Esophagus squamous epithelium (tissue), 5 donors: ENCODE results near the gene SFTPA2. TPM values are rescaled to one million over a fixed set of nuclear protein-coding genes. Genes with fewer than 3 reads are reported as not detected.

Experiments
- DNase-seq: peaks from one replicate; lab custom pipeline; 2025; lab: John Stamatoyannopoulos, UW
- H3K27ac ChIP-seq, 4 donors: fragments of 200-600 bp; sonication (generic); one replicate each; pipeline ENCODE4 v1.5.1; 2016 to 2019; ENCODE audit warnings: mild to moderate bottlenecking in 1 of 4
- H3K27me3 ChIP-seq, 4 donors: fragments of 200-600 bp; sonication (generic); 1 replicate in 3 of 4; 2 replicates in 1 of 4; pipeline versions ENCODE4 v1.5.1 to v1.6.0; 2017 to 2021; ENCODE audit warnings: antibody characterized with exemption in 1 of 4
- H3K36me3 ChIP-seq, 3 donors: fragments of 200-600 bp; sonication (generic); one replicate each; pipeline ENCODE4 v1.5.1; 2016 to 2019
- H3K4me1 ChIP-seq, 3 donors: fragments of 200-600 bp; sonication (generic); one replicate each; pipeline ENCODE4 v1.5.1; 2017 to 2019
- H3K4me3 ChIP-seq, 4 donors: fragments of 200-600 bp; sonication (generic); 1 replicate in 3 of 4; 2 replicates in 1 of 4; pipeline ENCODE4 v1.5.1; 2016 to 2019; ENCODE audit warnings: mild to moderate bottlenecking in 2 of 4, moderate library complexity in 1 of 4
- H3K9me3 ChIP-seq, 3 donors: fragments of 200-600 bp; sonication (generic); one replicate each; pipeline ENCODE4 v1.5.1; 2016 to 2019
- POLR2A ChIP-seq, 4 donors: fragments of 450-650 bp; IDR thresholded peaks; one replicate each; pipeline ENCODE4 v1.6.1; 2017; ENCODE audit warnings: antibody characterized with exemption in 4 of 4, mild to moderate bottlenecking in 4 of 4, moderate library complexity in 3 of 4
- WGBS, 2 donors: methylation state at CpG; one replicate each; pipeline ENCODE4 v1.1.5; 2018; 5-methylcytosine and 5-hydroxymethylcytosine counted together
- intact Hi-C: fragments of 100-400 bp; cut with DNase I; formaldehyde crosslinking; loops from one replicate; pipeline ENCODE4 v1.15.0; 2022
- total RNA-seq, 4 donors: library from RNA; depleted of rRNA; stranded (reverse); fragments of >200 nt; gene quantifications; one replicate each; pipeline ENCODE4 v1.1.0, GENCODE V29; 2016
- TF ChIP-seq, protein P1 (sequence below), 6 experiments: fragments of 450-650 bp in 4 of 6; fragments of 200-600 bp in 2 of 6; sonication (generic) in 2 of 6; IDR thresholded peaks; one replicate each; pipeline ENCODE4 v1.5.1; 2016 to 2019; ENCODE audit warnings: antibody characterized with exemption in 6 of 6, mild to moderate bottlenecking in 4 of 6, moderate library complexity in 4 of 6
- donor health status: DM: yes; HTN: yes; CAD: no.

Gene SFTPA2
- total RNA-seq: under 1 TPM in 1 of 4 donors, not detected in 3; 0.27 TPM

DNA sequence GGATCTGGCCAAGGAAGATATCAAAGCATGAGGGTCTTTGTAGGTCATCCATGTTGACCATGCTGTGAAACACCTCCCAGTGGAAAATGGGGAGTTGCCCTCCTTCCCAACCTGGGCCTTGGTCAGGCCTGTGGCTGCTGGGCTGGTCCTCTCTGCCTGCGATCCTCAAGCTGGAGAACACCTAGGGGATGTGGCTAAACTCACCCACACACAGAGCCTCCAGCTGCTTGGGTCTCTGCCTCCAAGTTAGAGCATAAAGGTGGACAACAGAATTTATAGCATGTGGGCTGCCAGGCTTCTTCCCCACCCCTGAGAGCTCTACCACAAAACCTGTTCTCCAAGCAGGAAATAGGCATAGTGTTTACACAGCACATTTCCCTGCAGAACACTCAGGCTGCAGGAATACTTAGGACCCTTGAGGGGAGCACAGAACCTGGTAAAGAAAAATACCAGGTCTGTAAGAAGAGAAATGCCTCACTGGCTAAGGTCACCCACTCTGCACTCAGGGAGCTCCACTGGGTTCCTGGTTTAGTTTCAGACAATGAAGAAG is at the start of gene SFTPA2:
Gene SFTPA2 (minus strand): TSS at position 248 of the 550 bp plus-strand sequence. CDS start 924 bp downstream, outside the sequence.
- H3K27ac ChIP-seq: no peak within 1 kb of the TSS
- peaks cover 0 to 7% (median 0%) of the 10 kb centered on the region in 4 donors for H3K27me3 ChIP-seq
- intact Hi-C loops: no loop called here
- H3K4me3 ChIP-seq: no peak within 1 kb of the TSS
- WGBS, 2 donors: no CpG with 5 or more reads among the region's 1 CpG
- no peaks in the 10 kb centered on the region for H3K36me3 ChIP-seq
- H3K4me1 ChIP-seq: peaks cover 0 to 8% (median 0%) of the 10 kb centered on the region in 3 donors
- H3K9me3 ChIP-seq: no peaks in the 10 kb centered on the region
- DNase-seq: no peak
- TF ChIP-seq POLR2A (IDR thresholded peaks at IDR 0.05): no peak
- TF ChIP-seq, protein P1, sequence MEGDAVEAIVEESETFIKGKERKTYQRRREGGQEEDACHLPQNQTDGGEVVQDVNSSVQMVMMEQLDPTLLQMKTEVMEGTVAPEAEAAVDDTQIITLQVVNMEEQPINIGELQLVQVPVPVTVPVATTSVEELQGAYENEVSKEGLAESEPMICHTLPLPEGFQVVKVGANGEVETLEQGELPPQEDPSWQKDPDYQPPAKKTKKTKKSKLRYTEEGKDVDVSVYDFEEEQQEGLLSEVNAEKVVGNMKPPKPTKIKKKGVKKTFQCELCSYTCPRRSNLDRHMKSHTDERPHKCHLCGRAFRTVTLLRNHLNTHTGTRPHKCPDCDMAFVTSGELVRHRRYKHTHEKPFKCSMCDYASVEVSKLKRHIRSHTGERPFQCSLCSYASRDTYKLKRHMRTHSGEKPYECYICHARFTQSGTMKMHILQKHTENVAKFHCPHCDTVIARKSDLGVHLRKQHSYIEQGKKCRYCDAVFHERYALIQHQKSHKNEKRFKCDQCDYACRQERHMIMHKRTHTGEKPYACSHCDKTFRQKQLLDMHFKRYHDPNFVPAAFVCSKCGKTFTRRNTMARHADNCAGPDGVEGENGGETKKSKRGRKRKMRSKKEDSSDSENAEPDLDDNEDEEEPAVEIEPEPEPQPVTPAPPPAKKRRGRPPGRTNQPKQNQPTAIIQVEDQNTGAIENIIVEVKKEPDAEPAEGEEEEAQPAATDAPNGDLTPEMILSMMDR (IDR thresholded peaks at IDR 0.05): no peak

DNA sequence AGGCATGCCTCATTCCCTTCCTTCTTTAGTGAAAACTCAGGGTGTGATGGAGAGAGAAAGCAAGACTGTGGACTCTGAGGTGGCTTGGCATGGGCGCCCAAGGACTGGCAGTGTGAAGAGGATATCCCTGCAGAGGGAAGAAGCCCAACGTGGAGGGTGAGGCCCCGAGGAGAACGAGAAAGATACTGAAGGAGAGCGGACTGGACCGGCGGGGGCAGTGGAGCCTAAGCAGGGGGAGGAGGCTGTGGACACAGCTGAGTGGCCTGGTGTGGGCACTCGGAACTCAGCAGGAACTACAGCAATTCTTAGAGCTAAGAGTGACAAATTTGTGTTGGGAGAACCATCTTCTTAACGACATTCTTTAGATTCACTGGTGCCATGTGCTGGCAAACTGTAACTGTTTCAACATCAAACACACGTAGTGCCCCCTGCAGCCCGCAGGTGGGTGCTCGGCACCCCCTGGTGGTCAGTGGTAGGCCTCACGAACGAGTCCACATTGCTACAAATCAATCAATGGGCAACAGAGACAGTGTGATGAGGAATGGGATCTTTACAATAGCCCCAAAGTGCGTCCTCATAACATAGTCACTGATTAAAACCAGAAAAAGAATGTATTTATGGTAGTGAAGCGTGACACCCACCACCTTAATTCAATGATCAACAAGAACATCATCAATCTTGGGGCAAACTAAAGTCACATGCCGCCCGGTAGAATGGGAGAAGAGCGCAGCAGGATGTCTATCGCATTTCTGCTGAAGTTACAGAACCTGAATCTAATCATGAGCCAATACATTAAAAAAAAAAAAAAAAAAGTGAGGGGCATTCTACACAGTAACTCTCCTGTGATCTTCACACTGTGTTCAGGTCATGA is 48.5 kb upstream of the SFTPA2 start:
- H3K4me1 ChIP-seq: no peaks in the 10 kb centered on the region
- intact Hi-C loops: no loop called here
- no peak for TF ChIP-seq POLR2A (IDR thresholded peaks at IDR 0.05)
- TF ChIP-seq, protein P1 (IDR thresholded peaks at IDR 0.05): peak in 3 of 6 experiments; percentile 16 to 44 (median 18)
- H3K36me3 ChIP-seq: no peaks in the 10 kb centered on the region
- DNase-seq: no peak
- 52 to 63% methylated on average over 18 to 20 of the region's 20 CpGs for WGBS, 2 donors
- no peaks in the 10 kb centered on the region for H3K27me3 ChIP-seq
- no peak overlapping the region for H3K4me3 ChIP-seq
- no peak overlapping the region for H3K27ac ChIP-seq
- no peaks in the 10 kb centered on the region for H3K9me3 ChIP-seq

DNA sequence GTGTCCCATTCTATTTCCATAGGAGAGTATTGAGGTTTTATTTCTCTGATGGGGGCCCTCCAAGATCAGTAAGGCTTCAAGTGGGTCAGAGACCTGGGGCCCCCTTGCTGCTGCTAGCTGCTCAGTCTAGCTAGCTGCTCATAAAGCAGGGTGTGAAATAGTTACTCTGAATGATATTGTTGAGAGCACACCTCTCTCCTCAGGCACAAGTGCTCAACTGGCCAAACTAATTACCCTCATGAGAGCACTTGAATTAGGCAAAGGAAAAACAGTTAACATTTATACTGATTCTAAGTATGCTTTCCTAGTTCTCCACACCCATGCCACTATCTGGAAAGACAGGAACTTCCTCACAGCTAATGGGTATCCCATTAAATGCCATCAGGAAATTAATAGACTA is 45.1 kb upstream of the SFTPA2 start:
- TF ChIP-seq, protein P1 (IDR thresholded peaks at IDR 0.05): no peak
- TF ChIP-seq POLR2A (IDR thresholded peaks at IDR 0.05): no peak
- DNase-seq: no peak
- Histone ChIP-seq H3K4me3 (no peak overlapping the region), H3K9me3 (no peaks in the 10 kb centered on the region), H3K27ac (no peak overlapping the region), H3K36me3 (no peaks in the 10 kb centered on the region), H3K27me3 (no peaks in the 10 kb centered on the region), H3K4me1 (no peaks in the 10 kb centered on the region)
- intact Hi-C loops: no loop called here

DNA sequence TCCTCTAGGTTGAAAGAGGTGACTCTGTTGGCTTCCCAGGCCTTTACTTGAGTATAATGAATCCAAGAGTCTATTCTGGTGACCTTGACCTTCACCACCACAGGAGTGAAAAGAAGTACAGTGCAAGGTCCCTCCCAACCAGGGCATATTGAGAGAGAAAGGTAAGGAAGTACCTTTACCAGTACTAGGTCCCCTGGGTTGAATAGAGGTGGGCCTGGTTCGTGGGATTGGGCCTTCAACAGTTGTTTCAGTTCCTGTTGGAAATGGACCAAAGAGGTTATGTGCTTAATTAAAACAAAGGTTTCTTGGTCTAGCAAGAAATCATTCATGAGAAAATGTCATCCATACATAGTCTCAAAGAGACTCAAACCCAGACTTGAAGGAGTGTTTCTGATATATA is 44.1 kb upstream of the SFTPA2 start:
- Histone ChIP-seq H3K9me3 (no peaks in the 10 kb centered on the region), H3K27ac (no peak overlapping the region), H3K4me1 (no peaks in the 10 kb centered on the region), H3K27me3 (peaks cover 0 to 3% (median 0%) of the 10 kb centered on the region in 4 donors), H3K4me3 (no peak overlapping the region), H3K36me3 (no peaks in the 10 kb centered on the region)
- TF ChIP-seq, protein P1 (IDR thresholded peaks at IDR 0.05): no peak
- TF ChIP-seq POLR2A (IDR thresholded peaks at IDR 0.05): no peak
- 17 to 27% methylated on average over 1 of the region's 1 CpG for WGBS, 2 donors
- intact Hi-C loops: no loop called here
- no peak for DNase-seq

DNA sequence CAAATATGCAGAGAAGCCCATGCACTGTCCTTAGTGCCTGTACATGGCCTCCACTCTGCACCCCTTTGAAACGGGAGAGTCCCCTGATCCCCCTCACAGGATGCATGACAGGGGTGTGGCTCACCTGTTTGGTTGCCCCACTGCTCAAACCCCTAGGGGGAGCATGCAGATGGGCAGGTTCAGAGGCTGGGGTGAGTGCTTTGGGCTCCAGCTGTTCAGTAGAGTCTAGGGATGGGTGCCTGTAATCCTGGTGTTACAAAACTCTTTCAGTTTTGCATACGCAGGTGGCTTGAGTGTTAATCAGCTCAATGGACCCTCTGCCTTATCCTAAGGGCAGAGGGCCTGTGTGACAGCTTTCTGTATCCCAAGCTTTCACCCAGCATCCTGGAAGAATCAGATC is 42.7 kb upstream of the SFTPA2 start:
- no peak for DNase-seq
- peaks cover 0 to 3% (median under 1%) of the 10 kb centered on the region in 4 donors for H3K27me3 ChIP-seq
- 100% methylated on average over 1 of the region's 2 CpGs; no CpG with 5 or more reads in 1 of the 2 donors for WGBS, 2 donors
- no peak overlapping the region for H3K27ac ChIP-seq
- no peak for TF ChIP-seq POLR2A (IDR thresholded peaks at IDR 0.05)
- TF ChIP-seq, protein P1 (IDR thresholded peaks at IDR 0.05): no peak
- no peaks in the 10 kb centered on the region for H3K36me3 ChIP-seq
- no peak overlapping the region for H3K4me3 ChIP-seq
- no peaks in the 10 kb centered on the region for H3K4me1 ChIP-seq
- intact Hi-C loops: no loop called here
- peaks cover 0 to 5% (median 0%) of the 10 kb centered on the region in 3 donors for H3K9me3 ChIP-seq
